ENCODE measurements around the gene R3HDM2.

The R3HDM2 gene

GRCh38 chr12:57212701-57213057 is 218.2 kb downstream of the R3HDM2 start:
- no peak for DNase-seq

DNA sequence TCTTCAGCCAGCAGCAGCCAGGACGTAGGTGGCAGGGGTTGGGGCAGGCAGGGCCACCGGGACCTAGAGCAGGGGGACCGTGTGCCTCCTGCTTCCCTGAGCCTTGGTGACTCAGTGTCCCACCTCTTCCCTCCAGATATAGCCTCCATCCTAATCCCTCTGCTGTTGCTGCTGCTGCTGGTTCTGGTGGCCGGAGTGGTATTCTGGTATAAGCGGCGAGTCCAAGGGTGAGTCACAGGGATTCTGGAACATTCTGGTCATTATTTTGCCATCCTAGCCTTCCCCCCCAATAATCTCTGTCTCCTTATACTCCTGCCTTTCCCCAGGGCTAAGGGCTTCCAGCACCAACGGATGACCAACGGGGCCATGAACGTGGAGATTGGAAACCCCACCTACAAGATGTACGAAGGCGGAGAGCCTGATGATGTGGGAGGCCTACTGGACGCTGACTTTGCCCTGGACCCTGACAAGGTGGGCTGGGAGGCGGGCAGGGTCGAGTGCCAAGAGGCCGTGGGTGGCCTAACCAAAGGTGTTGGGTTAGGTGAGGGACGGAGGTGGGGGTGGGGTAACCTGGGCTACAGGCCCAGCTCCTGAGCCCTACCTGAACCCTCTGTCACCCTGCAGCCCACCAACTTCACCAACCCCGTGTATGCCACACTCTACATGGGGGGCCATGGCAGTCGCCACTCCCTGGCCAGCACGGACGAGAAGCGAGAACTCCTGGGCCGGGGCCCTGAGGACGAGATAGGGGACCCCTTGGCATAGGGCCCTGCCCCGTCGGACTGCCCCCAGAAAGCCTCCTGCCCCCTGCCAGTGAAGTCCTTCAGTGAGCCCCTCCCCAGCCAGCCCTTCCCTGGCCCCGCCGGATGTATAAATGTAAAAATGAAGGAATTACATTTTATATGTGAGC is 218.8 kb downstream of the R3HDM2 start:
- no peak for DNase-seq

DNA sequence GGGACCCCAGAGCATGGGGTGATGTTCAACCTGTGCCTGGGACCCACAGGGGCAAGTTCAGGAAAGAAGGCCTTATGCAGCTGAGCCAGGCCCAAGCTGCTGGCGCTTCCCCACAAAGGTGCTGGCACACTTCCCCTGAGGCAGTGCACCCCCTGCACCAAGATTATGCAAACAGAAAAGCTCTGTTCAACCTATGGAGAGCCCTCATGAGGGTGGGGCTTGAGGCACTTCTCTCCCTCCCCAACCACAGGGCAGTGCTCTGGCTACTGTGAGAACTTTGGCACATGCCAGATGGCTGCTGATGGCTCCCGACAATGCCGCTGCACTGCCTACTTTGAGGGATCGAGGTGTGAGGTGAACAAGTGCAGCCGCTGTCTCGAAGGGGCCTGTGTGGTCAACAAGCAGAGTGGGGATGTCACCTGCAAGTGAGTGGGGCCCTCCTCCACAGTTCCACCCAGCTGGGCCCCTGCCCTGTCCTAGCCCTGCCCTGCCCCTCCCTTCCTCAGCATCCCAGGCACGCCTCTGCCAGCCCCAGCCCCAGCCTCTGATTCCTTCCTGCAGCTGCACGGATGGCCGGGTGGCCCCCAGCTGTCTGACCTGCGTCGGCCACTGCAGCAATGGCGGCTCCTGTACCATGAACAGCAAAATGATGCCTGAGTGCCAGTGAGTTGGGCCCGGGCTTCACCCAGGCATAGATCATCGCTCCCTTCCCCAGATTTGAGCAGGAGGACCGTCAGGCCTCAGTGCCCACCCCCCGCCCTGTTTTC is 219.7 kb downstream of the R3HDM2 start:
- peak; percentile 51 for DNase-seq

GRCh38 chr12:57210461-57210860 is 220.4 kb downstream of the R3HDM2 start:
- no peak for DNase-seq

DNA sequence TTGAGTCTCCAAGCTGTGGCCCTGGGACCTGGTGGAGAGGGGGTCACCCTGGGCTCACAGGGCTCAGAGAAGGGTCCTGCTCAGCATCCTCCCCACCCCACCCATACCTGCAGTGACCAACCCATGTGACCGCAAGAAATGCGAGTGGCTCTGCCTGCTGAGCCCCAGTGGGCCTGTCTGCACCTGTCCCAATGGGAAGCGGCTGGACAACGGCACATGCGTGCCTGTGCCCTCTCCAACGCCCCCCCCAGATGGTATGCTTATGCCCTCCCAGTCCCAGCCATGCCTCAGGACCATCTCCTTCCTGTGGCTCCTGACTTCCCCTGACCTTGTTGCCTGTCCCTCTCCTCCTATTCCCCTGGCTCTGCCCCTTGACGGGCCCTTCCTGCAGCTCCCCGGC is 220.9 kb downstream of the R3HDM2 start:
- no peak for DNase-seq

GRCh38 chr12:57208631-57209282 is 222.1 kb downstream of the R3HDM2 start:
- DNase-seq = no peak

DNA sequence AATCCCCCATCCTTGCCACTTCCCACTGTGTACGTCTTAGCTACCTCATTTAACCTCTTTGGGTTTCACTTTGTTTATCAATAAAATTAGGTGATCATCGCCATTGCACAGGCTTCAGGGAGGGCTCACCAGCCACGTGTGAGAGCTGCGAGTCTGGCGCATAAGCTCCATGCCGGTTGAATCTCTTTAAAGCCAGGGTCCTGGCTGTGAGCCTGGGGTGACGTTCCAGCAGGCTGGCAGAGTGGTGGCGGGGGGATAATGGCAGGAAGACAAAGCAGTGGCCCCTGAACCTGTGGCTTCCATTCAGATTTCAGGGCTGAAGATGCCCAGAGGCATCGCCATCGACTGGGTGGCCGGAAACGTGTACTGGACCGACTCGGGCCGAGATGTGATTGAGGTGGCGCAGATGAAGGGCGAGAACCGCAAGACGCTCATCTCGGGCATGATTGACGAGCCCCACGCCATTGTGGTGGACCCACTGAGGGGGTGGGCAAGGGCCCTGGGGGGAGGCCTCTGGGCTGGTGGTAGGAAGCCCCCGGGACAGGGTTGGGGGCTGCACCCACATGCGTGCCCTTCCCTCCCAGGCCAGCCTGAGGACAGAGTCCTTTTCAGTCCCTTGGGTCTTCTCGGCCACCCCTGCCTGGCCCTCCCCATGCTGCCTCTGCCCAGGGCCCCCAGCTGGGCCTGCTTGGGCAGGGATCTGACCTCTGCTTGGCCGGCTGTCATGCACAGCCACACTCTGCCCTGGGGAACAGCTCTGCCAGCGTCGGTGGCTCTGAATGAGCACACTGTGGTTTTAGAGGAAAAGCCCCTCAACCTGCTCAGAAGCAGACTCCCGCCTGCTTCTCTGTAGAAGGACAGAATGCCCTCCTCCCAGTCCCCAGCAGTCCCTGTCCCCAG is 222.9 kb downstream of the R3HDM2 start:
- DNase-seq = no peak

DNA sequence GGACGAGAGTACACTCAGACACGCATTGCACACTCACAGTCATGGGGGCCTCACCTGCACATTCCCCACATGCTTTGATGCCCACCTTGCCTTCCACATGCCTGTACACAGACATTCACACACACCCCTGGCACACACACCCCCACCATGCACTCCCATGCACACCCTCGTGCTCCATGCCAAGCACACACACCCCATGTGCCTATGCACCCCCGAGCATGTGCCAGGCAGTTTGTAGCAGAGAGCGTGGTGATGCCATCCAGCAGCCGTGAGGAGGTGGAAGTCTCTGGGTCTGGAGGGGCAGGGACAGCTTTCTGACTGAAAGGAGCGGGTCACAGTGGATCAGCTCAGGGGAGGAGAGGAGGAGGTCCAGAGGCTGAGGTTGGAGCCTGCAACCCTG is 224.9 kb downstream of the R3HDM2 start:
- DNase-seq = no peak

GRCh38 chr12:57205186-57205585 is 225.7 kb downstream of the R3HDM2 start:
- no peak for DNase-seq

- no peak for DNase-seq
These were observed 226.4 kb downstream of the R3HDM2 start for GRCh38 chr12:57204454-57204853.

DNA sequence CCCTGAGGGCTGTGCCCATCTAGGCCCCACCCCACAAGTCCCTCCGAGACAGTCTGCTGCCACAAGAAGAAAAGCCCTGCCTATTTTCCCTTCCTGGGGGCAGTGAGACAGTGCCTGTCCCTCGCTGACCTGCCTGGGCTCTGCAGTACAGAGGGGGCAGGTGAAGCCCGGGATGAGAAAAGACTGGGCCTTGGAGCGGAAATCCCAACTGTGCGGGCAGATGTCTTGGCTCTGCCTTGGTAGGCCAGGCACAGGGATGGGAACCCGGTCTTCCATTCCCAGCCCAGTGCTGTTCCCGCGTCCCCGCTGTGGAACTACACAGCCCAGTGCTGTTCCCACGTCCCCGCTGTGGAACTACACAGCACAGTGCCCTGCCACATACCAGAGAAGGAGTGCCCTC is 227.1 kb downstream of the R3HDM2 start:
- DNase-seq = no peak

All from NCI-H526 treated with DMSO at 0.1 percent for 48 hours (cell line).